ENCODE data around the gene LPP. TPM values are rescaled to one million over a fixed set of nuclear protein-coding genes. Genes with fewer than 3 reads are reported as not detected.

The LPP gene
- total RNA-seq, 1 donor from 2014 or later, result 28.2 TPM

DNA sequence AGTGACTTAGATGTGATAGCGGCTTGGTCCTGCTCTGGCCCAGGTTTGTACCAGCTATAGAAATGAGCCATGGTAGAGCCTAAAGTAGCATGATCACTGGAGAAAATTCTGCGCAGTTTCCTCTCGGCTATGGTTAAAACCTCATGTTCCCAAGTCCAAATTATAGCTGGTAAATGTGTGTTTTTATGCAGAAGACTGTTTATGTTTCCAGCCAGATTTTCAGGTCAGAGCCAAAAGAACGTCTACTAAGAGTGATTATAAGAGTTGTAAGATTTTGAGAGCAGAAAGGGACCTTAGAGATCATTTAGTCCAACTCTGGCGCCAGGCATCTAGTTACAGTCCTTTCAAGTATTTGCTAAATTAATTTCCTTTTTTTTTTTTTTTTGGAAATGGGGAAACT is 333.7 kb downstream of the LPP start:
- Histone ChIP-seq H3K4me3 (ENCODE audit: low read length in 3 of 3) (no peak overlapping the region), H3K27ac (ENCODE audit: low read depth, low read length) (no peak overlapping the region), H3K9me3 (ENCODE audit: control insufficient read depth in 3 of 3, low read length in 3 of 3) (no peaks in the 10 kb centered on the region), H3K9ac (ENCODE audit: low read depth in 1 of 3, low read length in 3 of 3) (no peak overlapping the region), H3K4me1 (ENCODE audit: control insufficient read depth in 3 of 3, insufficient read depth in 3 of 3, low read length in 3 of 3) (peaks cover 8 to 11% (median 8%) of the 10 kb centered on the region in 3 donors), H3K36me3 (ENCODE audit: control insufficient read depth in 3 of 3, insufficient read depth in 3 of 3, low read length in 3 of 3) (peaks cover 0 to 9% (median 4%) of the 10 kb centered on the region in 3 donors), H3K27me3 (ENCODE audit: control insufficient read depth in 3 of 3, insufficient read depth in 3 of 3, low read length in 3 of 3) (no peaks in the 10 kb centered on the region)

DNA sequence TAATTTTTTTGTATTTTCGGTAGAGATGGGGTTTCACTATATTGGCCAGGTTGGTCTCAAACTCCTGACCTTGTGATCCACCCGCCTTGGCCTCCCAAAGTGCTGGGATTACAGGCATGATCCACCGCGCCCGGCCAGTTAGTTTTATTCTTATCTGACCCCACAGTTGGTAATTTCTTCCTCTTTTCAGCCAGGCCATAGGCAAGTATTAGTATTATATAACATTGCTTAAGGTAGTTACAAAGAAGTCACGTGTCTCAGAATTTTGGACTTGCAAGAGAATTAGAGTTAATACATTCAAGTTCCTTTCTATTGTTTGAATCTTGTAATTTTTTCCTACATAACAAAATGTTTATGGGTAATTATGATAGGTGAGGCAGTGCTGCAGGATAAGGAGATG is 334.8 kb downstream of the LPP start:
- H3K36me3 ChIP-seq (ENCODE audit: control insufficient read depth in 3 of 3, insufficient read depth in 3 of 3, low read length in 3 of 3), result peaks cover 0 to 9% (median 4%) of the 10 kb centered on the region in 3 donors
- no peak overlapping the region for H3K9ac ChIP-seq (ENCODE audit: low read depth in 1 of 3, low read length in 3 of 3)
- H3K27me3 ChIP-seq (ENCODE audit: control insufficient read depth in 3 of 3, insufficient read depth in 3 of 3, low read length in 3 of 3), result no peaks in the 10 kb centered on the region

DNA sequence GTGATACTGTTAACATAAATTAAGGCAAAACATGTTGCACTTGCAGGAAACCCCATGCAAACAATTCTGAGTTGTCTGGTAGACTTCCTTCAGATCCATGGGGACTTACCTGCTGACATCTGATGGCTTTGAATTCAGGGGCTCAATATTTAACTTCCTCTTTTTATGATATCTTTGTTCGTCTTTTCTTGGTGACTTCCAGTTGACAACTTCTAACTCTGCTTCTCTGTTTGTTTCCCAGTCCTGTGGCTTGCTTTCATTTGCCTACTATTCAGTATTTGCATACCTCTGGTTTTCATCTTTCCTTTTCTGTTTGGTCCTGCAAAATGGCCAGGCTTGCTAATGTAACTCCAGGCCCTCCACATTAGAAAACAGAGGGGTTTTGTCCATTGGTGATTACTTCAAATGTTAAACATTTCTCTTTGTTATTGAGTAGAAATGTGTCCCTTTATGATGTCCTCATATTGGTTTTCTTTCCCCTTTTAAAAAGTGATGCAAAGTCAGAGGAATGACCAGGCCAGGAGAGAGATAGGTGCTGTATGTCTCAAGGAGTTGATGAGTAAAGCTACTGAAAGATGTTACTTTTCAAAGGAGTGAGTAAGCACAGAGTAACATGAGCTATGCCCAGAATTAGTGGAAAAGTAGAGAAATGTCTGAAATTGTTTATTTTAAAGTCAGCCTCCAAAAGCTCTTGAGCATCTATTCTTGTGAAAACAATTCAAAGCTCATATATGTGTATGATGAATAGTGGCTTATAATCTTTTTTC is 335.9 kb downstream of the LPP start:
- Histone ChIP-seq H3K27ac (ENCODE audit: low read depth, low read length) (no peak overlapping the region), H3K9ac (ENCODE audit: low read depth in 1 of 3, low read length in 3 of 3) (no peak overlapping the region), H3K4me3 (ENCODE audit: low read length in 3 of 3) (no peak overlapping the region), H3K9me3 (ENCODE audit: control insufficient read depth in 3 of 3, low read length in 3 of 3) (no peaks in the 10 kb centered on the region), H3K27me3 (ENCODE audit: control insufficient read depth in 3 of 3, insufficient read depth in 3 of 3, low read length in 3 of 3) (no peaks in the 10 kb centered on the region), H3K36me3 (ENCODE audit: control insufficient read depth in 3 of 3, insufficient read depth in 3 of 3, low read length in 3 of 3) (peaks cover 0 to 5% (median 4%) of the 10 kb centered on the region in 3 donors), H3K4me1 (ENCODE audit: control insufficient read depth in 3 of 3, insufficient read depth in 3 of 3, low read length in 3 of 3) (peaks cover 8 to 11% (median 8%) of the 10 kb centered on the region in 3 donors)

More for the DNA sequence above, 334.8 kb downstream of the LPP start:
- Histone ChIP-seq H3K4me1 (ENCODE audit: control insufficient read depth in 3 of 3, insufficient read depth in 3 of 3, low read length in 3 of 3) (peaks cover 8 to 11% (median 8%) of the 10 kb centered on the region in 3 donors), H3K4me3 (ENCODE audit: low read length in 3 of 3) (no peak overlapping the region), H3K9me3 (ENCODE audit: control insufficient read depth in 3 of 3, low read length in 3 of 3) (no peaks in the 10 kb centered on the region), H3K27ac (ENCODE audit: low read depth, low read length) (no peak overlapping the region)

DNA sequence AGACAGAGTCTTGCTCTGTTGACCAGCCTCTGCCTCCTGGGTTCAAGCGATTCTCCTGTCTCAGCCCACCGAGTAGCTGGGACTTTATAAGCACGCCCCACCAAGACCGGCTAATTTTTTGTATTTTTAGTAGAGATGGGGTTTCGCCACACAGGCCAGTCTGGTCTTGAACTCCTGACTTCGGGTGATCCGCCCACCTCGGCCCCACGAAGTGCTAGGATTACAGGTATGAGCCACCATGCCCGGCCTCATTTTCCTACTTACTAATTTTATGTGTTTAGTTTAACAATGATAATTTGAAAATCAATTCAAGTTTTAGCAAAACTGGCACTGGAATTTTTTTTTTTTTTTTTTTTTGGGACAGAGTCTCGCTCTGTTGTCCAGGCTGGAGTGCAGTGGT is 336.5 kb downstream of the LPP start:
- H3K27ac ChIP-seq (ENCODE audit: low read depth, low read length), result no peak overlapping the region
- no peak overlapping the region for H3K9ac ChIP-seq (ENCODE audit: low read depth in 1 of 3, low read length in 3 of 3)

DNA sequence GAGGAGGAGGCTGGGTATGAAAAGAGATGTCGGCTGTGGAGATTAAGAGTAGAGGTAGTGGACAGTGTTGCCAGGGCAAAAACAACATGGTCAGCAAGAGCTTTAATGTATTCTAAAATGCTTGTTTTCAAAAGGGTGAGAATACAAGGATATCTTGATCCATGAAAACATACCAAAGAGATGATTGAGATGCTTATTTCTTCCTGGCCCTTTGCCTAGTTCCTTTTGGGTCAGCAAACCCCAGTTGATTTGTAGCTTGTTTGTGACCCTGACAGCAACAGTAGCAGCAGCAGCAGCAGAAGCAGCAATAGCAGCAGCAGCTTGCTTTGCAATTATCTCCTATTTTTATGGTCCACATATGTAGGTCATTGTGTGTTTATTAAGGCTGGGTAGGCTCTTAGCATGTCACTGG is 337.3 kb downstream of the LPP start:
- Histone ChIP-seq H3K36me3 (ENCODE audit: control insufficient read depth in 3 of 3, insufficient read depth in 3 of 3, low read length in 3 of 3) (no peaks in the 10 kb centered on the region), H3K9ac (ENCODE audit: low read depth in 1 of 3, low read length in 3 of 3) (peak overlapping the region in 1 of 3 donors; percentile 53)

More for the DNA sequence above, 336.5 kb downstream of the LPP start:
- Histone ChIP-seq H3K9me3 (ENCODE audit: control insufficient read depth in 3 of 3, low read length in 3 of 3) (no peaks in the 10 kb centered on the region), H3K4me3 (ENCODE audit: low read length in 3 of 3) (no peak overlapping the region), H3K27me3 (ENCODE audit: control insufficient read depth in 3 of 3, insufficient read depth in 3 of 3, low read length in 3 of 3) (no peaks in the 10 kb centered on the region), H3K4me1 (ENCODE audit: control insufficient read depth in 3 of 3, insufficient read depth in 3 of 3, low read length in 3 of 3) (peaks cover 8 to 11% (median 8%) of the 10 kb centered on the region in 3 donors), H3K36me3 (ENCODE audit: control insufficient read depth in 3 of 3, insufficient read depth in 3 of 3, low read length in 3 of 3) (no peaks in the 10 kb centered on the region)

DNA sequence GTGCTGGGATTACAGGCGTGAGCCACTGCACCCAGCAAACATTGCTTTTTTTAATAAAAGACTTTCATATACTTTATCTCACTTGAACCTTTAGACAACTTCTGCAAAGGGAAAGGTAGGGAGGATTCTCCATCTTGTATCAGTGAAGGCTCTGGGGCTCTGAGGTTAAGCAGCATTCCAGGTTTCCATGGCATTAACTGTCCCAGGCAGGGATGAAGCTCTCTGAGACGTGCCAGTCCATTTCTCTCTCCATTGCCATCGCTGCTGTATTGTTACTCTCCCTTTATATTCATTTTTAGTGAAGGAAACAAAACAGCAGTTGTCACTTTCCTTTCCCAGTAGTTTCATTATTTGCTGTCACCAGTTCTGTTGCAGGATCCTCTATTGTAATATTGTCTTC is 342.4 kb downstream of the LPP start:
- Histone ChIP-seq H3K36me3 (ENCODE audit: control insufficient read depth in 3 of 3, insufficient read depth in 3 of 3, low read length in 3 of 3) (no peaks in the 10 kb centered on the region), H3K9ac (ENCODE audit: low read depth in 1 of 3, low read length in 3 of 3) (no peak overlapping the region), H3K4me3 (ENCODE audit: low read length in 3 of 3) (no peak overlapping the region), H3K4me1 (ENCODE audit: control insufficient read depth in 3 of 3, insufficient read depth in 3 of 3, low read length in 3 of 3) (peaks cover 2 to 7% (median 3%) of the 10 kb centered on the region in 3 donors), H3K27ac (ENCODE audit: low read depth, low read length) (no peak overlapping the region), H3K9me3 (ENCODE audit: control insufficient read depth in 3 of 3, low read length in 3 of 3) (no peaks in the 10 kb centered on the region), H3K27me3 (ENCODE audit: control insufficient read depth in 3 of 3, insufficient read depth in 3 of 3, low read length in 3 of 3) (no peaks in the 10 kb centered on the region)

More for the DNA sequence above, 337.3 kb downstream of the LPP start:
- peak overlapping the region; percentile 65 for H3K27ac ChIP-seq (ENCODE audit: low read depth, low read length)
- peaks cover 8 to 11% (median 8%) of the 10 kb centered on the region in 3 donors for H3K4me1 ChIP-seq (ENCODE audit: control insufficient read depth in 3 of 3, insufficient read depth in 3 of 3, low read length in 3 of 3)
- H3K27me3 ChIP-seq (ENCODE audit: control insufficient read depth in 3 of 3, insufficient read depth in 3 of 3, low read length in 3 of 3), result no peaks in the 10 kb centered on the region
- peak overlapping the region in 2 of 3 donors; percentile 11 to 19 for H3K4me3 ChIP-seq (ENCODE audit: low read length in 3 of 3)
- no peaks in the 10 kb centered on the region for H3K9me3 ChIP-seq (ENCODE audit: control insufficient read depth in 3 of 3, low read length in 3 of 3)

DNA sequence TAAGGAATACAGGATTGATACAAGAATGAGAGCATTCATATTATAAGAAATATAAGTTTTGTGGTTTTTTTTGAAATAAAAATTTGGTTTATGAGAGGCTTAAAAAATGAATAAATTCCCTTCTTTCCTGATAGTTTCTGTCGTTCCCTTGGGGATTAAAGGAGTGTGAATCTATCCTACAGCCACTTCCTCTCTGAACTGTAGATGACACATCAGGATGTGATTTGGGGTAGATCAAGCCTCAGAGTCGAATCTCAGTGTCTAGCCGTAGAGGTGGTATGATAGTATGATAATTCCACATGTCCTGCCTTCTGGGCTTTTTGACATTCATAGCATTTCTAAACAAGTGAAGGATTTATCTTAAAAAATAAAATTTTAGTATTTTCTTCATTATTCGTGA is 343.1 kb downstream of the LPP start:
- Histone ChIP-seq H3K36me3 (ENCODE audit: control insufficient read depth in 3 of 3, insufficient read depth in 3 of 3, low read length in 3 of 3) (no peaks in the 10 kb centered on the region), H3K27me3 (ENCODE audit: control insufficient read depth in 3 of 3, insufficient read depth in 3 of 3, low read length in 3 of 3) (no peaks in the 10 kb centered on the region), H3K9me3 (ENCODE audit: control insufficient read depth in 3 of 3, low read length in 3 of 3) (no peaks in the 10 kb centered on the region), H3K9ac (ENCODE audit: low read depth in 1 of 3, low read length in 3 of 3) (no peak overlapping the region), H3K4me1 (ENCODE audit: control insufficient read depth in 3 of 3, insufficient read depth in 3 of 3, low read length in 3 of 3) (peaks cover 0 to under 1% (median 0%) of the 10 kb centered on the region in 3 donors), H3K4me3 (ENCODE audit: low read length in 3 of 3) (no peak overlapping the region), H3K27ac (ENCODE audit: low read depth, low read length) (no peak overlapping the region)

DNA sequence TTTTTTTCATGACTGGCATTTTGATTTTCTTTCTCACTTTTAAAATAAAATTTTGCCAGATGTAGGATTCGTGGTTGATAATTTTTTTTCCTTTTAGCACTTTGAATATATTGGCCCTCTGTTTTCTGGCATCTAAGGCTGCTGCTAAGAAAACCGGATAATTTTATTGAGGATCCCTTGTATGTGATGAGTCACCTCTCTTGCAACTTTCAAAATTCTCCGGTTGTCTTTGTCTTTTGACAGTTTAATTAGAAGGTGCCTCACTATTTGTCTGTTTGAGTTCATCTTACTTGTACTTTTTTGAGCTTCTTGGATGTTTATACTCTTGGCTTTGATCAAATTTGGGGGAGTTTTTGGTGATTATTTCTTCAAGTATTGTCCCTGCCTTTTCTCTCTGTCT is 349.7 kb downstream of the LPP start:
- Histone ChIP-seq H3K36me3 (ENCODE audit: control insufficient read depth in 3 of 3, insufficient read depth in 3 of 3, low read length in 3 of 3) (no peaks in the 10 kb centered on the region), H3K9ac (ENCODE audit: low read depth in 1 of 3, low read length in 3 of 3) (no peak overlapping the region), H3K27ac (ENCODE audit: low read depth, low read length) (no peak overlapping the region), H3K4me3 (ENCODE audit: low read length in 3 of 3) (no peak overlapping the region), H3K4me1 (ENCODE audit: control insufficient read depth in 3 of 3, insufficient read depth in 3 of 3, low read length in 3 of 3) (peaks cover 2 to 5% (median 4%) of the 10 kb centered on the region in 3 donors), H3K27me3 (ENCODE audit: control insufficient read depth in 3 of 3, insufficient read depth in 3 of 3, low read length in 3 of 3) (no peaks in the 10 kb centered on the region), H3K9me3 (ENCODE audit: control insufficient read depth in 3 of 3, low read length in 3 of 3) (peaks cover 0 to 2% (median 0%) of the 10 kb centered on the region in 3 donors)

DNA sequence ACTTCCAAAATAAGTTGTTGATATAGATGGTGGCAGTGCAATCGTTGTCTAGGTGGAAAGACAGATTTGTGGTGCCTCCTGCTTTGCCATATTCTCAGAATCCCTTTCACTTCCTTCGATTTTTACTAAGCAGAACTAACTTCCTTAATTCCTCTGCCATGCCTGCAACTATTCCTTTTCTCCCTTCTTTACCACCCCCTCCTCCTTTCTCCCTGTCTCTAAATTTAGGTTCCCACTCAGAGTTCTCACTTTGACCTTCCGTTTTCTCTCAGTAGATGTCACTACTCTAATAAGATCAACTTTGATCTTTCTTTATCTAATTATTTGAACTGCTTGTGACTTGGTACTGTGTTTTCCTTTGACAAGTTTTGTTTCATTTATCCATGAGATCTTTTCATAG is 351.2 kb downstream of the LPP start:
- H3K4me3 ChIP-seq (ENCODE audit: low read length in 3 of 3), result no peak overlapping the region
- H3K27me3 ChIP-seq (ENCODE audit: control insufficient read depth in 3 of 3, insufficient read depth in 3 of 3, low read length in 3 of 3), result no peaks in the 10 kb centered on the region
- H3K36me3 ChIP-seq (ENCODE audit: control insufficient read depth in 3 of 3, insufficient read depth in 3 of 3, low read length in 3 of 3), result no peaks in the 10 kb centered on the region
- H3K4me1 ChIP-seq (ENCODE audit: control insufficient read depth in 3 of 3, insufficient read depth in 3 of 3, low read length in 3 of 3), result peaks cover 2 to 5% (median 5%) of the 10 kb centered on the region in 3 donors
- no peak overlapping the region for H3K9ac ChIP-seq (ENCODE audit: low read depth in 1 of 3, low read length in 3 of 3)
- peaks cover 0 to 2% (median 0%) of the 10 kb centered on the region in 3 donors for H3K9me3 ChIP-seq (ENCODE audit: control insufficient read depth in 3 of 3, low read length in 3 of 3)
- no peak overlapping the region for H3K27ac ChIP-seq (ENCODE audit: low read depth, low read length)

DNA sequence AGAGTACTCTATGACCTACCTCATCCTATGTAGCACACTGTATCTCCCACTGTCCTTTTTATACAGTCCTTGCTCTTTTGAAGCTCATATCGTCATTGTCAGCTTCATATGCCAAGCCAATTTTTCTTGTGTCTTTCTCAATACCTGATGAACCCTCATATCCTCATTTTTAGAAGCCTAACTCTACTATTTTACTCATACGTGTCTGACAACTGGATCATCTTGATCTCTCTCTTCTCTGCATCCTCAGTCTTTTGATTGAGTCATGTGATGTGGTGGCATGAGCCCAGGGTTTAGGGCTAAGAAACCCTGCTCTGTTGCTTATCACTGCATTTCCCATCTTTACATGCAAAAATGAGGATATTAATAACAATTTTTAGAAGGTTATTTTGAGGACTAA is 352.0 kb downstream of the LPP start:
- Histone ChIP-seq H3K27me3 (ENCODE audit: control insufficient read depth in 3 of 3, insufficient read depth in 3 of 3, low read length in 3 of 3) (no peaks in the 10 kb centered on the region), H3K9me3 (ENCODE audit: control insufficient read depth in 3 of 3, low read length in 3 of 3) (peaks cover 0 to 2% (median 0%) of the 10 kb centered on the region in 3 donors), H3K27ac (ENCODE audit: low read depth, low read length) (no peak overlapping the region), H3K36me3 (ENCODE audit: control insufficient read depth in 3 of 3, insufficient read depth in 3 of 3, low read length in 3 of 3) (no peaks in the 10 kb centered on the region), H3K9ac (ENCODE audit: low read depth in 1 of 3, low read length in 3 of 3) (no peak overlapping the region), H3K4me3 (ENCODE audit: low read length in 3 of 3) (no peak overlapping the region), H3K4me1 (ENCODE audit: control insufficient read depth in 3 of 3, insufficient read depth in 3 of 3, low read length in 3 of 3) (peaks cover 2 to 10% (median 5%) of the 10 kb centered on the region in 3 donors)
